ENCODE results near the gene CMPK1. TPM values are rescaled to one million over a fixed set of nuclear protein-coding genes. Genes with fewer than 3 reads are reported as not detected.

Gene CMPK1
- total and polyA plus RNA-seq, 2 experiments from 2014 or later: 114 to 206 TPM

DNA sequence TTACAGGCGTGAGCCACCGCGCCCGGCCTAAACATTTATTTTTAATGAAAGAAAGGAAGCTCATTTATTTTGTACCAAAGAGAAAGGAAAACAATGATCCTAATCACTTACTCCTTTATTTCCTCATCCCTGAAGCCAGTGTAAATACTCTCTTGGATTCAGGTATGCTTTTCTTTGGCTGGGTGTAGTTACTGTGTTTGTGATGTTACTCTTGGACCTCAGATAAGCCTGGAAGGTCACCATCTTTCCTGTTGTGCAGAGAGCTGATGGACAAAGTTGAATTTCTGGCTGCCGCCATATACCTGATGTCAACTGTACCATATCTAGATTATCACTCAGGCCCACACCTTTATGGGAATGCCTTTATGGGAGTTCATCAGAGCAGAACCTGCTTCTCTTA, 47.1 kb downstream of the CMPK1 start:
- no peaks in the 10 kb centered on the region for H4K20me1 ChIP-seq (ENCODE audit: insufficient read depth, poor library complexity, severe bottlenecking)
- no peaks in the 10 kb centered on the region for H3K36me3 ChIP-seq (replicated peaks; ENCODE audit: insufficient read depth, low read depth)
- WGBS (ENCODE audit: low lambda C conversion rate, missing lambda C conversion rate): 91% methylated on average over 5 of the region's 5 CpGs
- H3K27me3 ChIP-seq: no peaks in the 10 kb centered on the region
- H3K4me1 ChIP-seq (ENCODE audit: insufficient read depth): peaks cover 4% of the 10 kb centered on the region
- H3K9me3 ChIP-seq (ENCODE audit: low read depth): no peaks in the 10 kb centered on the region
- no peak overlapping the region for H2AFZ ChIP-seq
- no peak overlapping the region for H3K4me3 ChIP-seq
- no peaks in the 10 kb centered on the region for H3K9me2 ChIP-seq (replicated peaks; ENCODE audit: insufficient read depth)
- TF ChIP-seq EZH2 (IDR thresholded peaks at IDR 0.05; ENCODE audit: borderline replicate concordance) (no peak), EZH2phosphoT487 (IDR thresholded peaks at IDR 0.05; ENCODE audit: low read depth, severe bottlenecking, unreplicated experiment) (no peak)
- TF ChIP-seq, protein P1, sequence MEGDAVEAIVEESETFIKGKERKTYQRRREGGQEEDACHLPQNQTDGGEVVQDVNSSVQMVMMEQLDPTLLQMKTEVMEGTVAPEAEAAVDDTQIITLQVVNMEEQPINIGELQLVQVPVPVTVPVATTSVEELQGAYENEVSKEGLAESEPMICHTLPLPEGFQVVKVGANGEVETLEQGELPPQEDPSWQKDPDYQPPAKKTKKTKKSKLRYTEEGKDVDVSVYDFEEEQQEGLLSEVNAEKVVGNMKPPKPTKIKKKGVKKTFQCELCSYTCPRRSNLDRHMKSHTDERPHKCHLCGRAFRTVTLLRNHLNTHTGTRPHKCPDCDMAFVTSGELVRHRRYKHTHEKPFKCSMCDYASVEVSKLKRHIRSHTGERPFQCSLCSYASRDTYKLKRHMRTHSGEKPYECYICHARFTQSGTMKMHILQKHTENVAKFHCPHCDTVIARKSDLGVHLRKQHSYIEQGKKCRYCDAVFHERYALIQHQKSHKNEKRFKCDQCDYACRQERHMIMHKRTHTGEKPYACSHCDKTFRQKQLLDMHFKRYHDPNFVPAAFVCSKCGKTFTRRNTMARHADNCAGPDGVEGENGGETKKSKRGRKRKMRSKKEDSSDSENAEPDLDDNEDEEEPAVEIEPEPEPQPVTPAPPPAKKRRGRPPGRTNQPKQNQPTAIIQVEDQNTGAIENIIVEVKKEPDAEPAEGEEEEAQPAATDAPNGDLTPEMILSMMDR (IDR thresholded peaks at IDR 0.05; ENCODE audit: poor library complexity): no peak
- no peak overlapping the region for H3K27ac ChIP-seq
- no peaks in the 10 kb centered on the region for H3K79me2 ChIP-seq
- H3K4me2 ChIP-seq: no peak overlapping the region
- no peak for DNase-seq (ENCODE audit: low spot score)

DNA sequence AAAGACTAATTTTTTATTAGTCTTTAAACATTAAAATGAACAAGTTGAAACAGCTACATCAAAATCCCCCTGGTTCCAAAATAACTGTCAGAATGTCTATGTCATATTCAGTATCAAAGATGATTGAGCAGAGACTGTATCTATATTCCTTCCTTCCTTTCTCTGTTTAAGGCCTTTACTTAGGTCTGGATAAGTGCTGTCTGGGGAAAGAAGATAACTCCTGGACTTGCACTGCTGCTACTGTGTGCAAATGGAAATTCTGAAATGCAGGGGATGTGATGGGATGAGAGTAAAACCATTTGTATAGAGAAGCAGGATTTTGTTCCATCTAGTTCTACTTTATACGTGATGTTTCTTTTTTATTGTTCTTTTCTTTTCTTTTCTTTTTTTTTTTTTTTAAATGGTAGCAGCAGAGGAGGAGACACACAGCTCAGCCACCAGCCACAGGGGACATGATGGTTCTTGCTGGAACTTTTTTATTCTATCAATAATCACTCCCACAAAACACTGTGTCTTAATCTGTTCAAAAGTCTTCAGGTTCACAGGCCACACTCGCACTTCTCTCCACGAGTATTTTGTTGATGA, 48.9 kb downstream of the CMPK1 start:
- WGBS (ENCODE audit: low lambda C conversion rate, missing lambda C conversion rate): 76% methylated on average over 3 of the region's 3 CpGs
- Histone ChIP-seq H3K4me2 (no peak overlapping the region), H3K79me2 (no peaks in the 10 kb centered on the region), H2AFZ (no peak overlapping the region), H3K4me1 (ENCODE audit: insufficient read depth) (peaks cover 8% of the 10 kb centered on the region), H3K4me3 (no peak overlapping the region), H4K20me1 (ENCODE audit: insufficient read depth, poor library complexity, severe bottlenecking) (no peaks in the 10 kb centered on the region), H3K36me3 (replicated peaks; ENCODE audit: insufficient read depth, low read depth) (no peaks in the 10 kb centered on the region), H3K27ac (no peak overlapping the region), H3K9me3 (ENCODE audit: low read depth) (no peaks in the 10 kb centered on the region), H3K27me3 (no peaks in the 10 kb centered on the region), H3K9me2 (replicated peaks; ENCODE audit: insufficient read depth) (no peaks in the 10 kb centered on the region)
- no peak for DNase-seq (ENCODE audit: low spot score)
- no peak for TF ChIP-seq EZH2phosphoT487 (IDR thresholded peaks at IDR 0.05; ENCODE audit: low read depth, severe bottlenecking, unreplicated experiment)
- no peak for TF ChIP-seq EZH2 (IDR thresholded peaks at IDR 0.05; ENCODE audit: borderline replicate concordance)
- TF ChIP-seq, protein P1 (IDR thresholded peaks at IDR 0.05; ENCODE audit: poor library complexity): no peak

DNA sequence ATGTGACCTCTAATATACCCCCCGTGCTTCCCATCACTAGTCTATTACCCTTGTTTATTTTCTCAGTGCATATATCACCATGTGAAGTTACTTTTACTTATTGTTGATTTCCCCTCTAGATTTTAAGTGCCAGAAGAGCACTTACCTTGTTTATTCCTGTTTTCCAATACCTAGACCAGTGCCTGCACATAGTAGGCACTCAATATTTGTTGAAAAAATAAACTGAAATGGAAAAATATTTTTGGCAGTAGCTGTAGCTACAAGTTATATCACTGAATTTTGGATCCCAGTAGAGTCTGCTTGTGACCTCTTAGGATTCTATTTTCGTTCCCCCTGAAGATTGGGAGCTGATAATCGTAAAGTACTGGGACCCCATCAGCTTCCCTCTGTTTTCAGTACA, 50.5 kb downstream of the CMPK1 start:
- Histone ChIP-seq H3K9me3 (ENCODE audit: low read depth) (no peaks in the 10 kb centered on the region), H3K9me2 (replicated peaks; ENCODE audit: insufficient read depth) (no peaks in the 10 kb centered on the region), H3K4me1 (ENCODE audit: insufficient read depth) (peaks cover 9% of the 10 kb centered on the region), H2AFZ (no peak overlapping the region), H3K4me3 (no peak overlapping the region), H3K27ac (no peak overlapping the region), H3K79me2 (no peaks in the 10 kb centered on the region), H3K4me2 (no peak overlapping the region), H4K20me1 (ENCODE audit: insufficient read depth, poor library complexity, severe bottlenecking) (no peaks in the 10 kb centered on the region), H3K36me3 (replicated peaks; ENCODE audit: insufficient read depth, low read depth) (no peaks in the 10 kb centered on the region), H3K27me3 (no peaks in the 10 kb centered on the region)
- DNase-seq (ENCODE audit: low spot score): no peak
- WGBS (ENCODE audit: low lambda C conversion rate, missing lambda C conversion rate): 100% methylated on average over 3 of the region's 3 CpGs
- TF ChIP-seq, protein P1 (IDR thresholded peaks at IDR 0.05; ENCODE audit: poor library complexity): no peak
- TF ChIP-seq EZH2 (IDR thresholded peaks at IDR 0.05; ENCODE audit: borderline replicate concordance): no peak
- no peak for TF ChIP-seq EZH2phosphoT487 (IDR thresholded peaks at IDR 0.05; ENCODE audit: low read depth, severe bottlenecking, unreplicated experiment)

Measured in hepatocyte (in vitro differentiated cells).